HepG2 (cell line): ENCODE results near the gene TOB1. TPM values are rescaled to one million over a fixed set of nuclear protein-coding genes. Genes with fewer than 3 reads are reported as not detected.

Experiments
- CAMTA2 ChIP-seq: sonication (generic); formaldehyde crosslinking; IDR thresholded peaks from 2 replicates; pipeline ENCODE4 v1.4.0; 2020; ENCODE audit warnings: mild to moderate bottlenecking, missing genetic modification reagents, borderline replicate concordance
- CCAR2 ChIP-seq: fragments of 200-400 bp; formaldehyde crosslinking; optimal IDR thresholded peaks from 2 replicates; pipeline ENCODE3; 2018; ENCODE audit warnings: low read depth, mild to moderate bottlenecking, low read length, moderate library complexity
- CCDC6 ChIP-seq: sonication (generic); formaldehyde crosslinking; IDR thresholded peaks from 2 replicates; pipeline ENCODE4 v1.8.1; 2022; ENCODE audit warnings: mild to moderate bottlenecking, missing genetic modification reagents, moderate library complexity
- GABPB1 ChIP-seq: IDR thresholded peaks from 2 replicates; pipeline ENCODE4 v1.6.1; 2016; ENCODE audit warnings: mild to moderate bottlenecking, missing genetic modification reagents, moderate library complexity, missing compliant biosample characterization
- GMEB1 ChIP-seq: sonication (generic); formaldehyde crosslinking; IDR thresholded peaks from 2 replicates; pipeline ENCODE4 v1.5.1; 2020; ENCODE audit warnings: missing genetic modification reagents, mild to moderate bottlenecking, borderline replicate concordance
- HNF4G ChIP-seq, 2 experiments: sonication (generic) in 1 of 2; formaldehyde crosslinking in 1 of 2; IDR thresholded peaks; 2 replicates each; pipeline versions ENCODE4 v1.4.0 to v1.6.1; 2011 to 2020; ENCODE audit warnings: borderline replicate concordance in 2 of 2, low read depth in 2 of 2, mild to moderate bottlenecking in 2 of 2, low read length in 1 of 2, missing genetic modification reagents in 1 of 2, moderate library complexity in 1 of 2
- IRF2 ChIP-seq: IDR thresholded peaks from 2 replicates; pipeline ENCODE4 v1.6.1; 2018; ENCODE audit warnings: missing genetic modification reagents, missing compliant biosample characterization
- KLF16 ChIP-seq, 2 experiments: sonication (generic) in 1 of 2; formaldehyde crosslinking in 1 of 2; IDR thresholded peaks; 2 replicates each; pipeline versions ENCODE4 v1.6.1 to v1.8.0; 2016 to 2023; ENCODE audit warnings: missing genetic modification reagents in 2 of 2, missing compliant biosample characterization in 1 of 2
- MLX ChIP-seq: IDR thresholded peaks from 2 replicates; pipeline ENCODE4 v1.6.1; 2016
- NFYB ChIP-seq: sonication (generic); formaldehyde crosslinking; IDR thresholded peaks from 2 replicates; pipeline ENCODE4 v1.4.0; 2020; ENCODE audit warnings: missing genetic modification reagents
- PAWR ChIP-seq: sonication (generic); formaldehyde crosslinking; IDR thresholded peaks from 2 replicates; pipeline ENCODE4 v1.4.0; 2020; ENCODE audit warnings: missing genetic modification reagents, mild to moderate bottlenecking, borderline replicate concordance
- POLR2AphosphoS2 ChIP-seq: IDR thresholded peaks from 2 replicates; pipeline ENCODE4 v1.6.1; 2011; ENCODE audit warnings: low read depth, low read length, improper control_type of control experiment
- RXRB ChIP-seq: IDR thresholded peaks from 2 replicates; pipeline ENCODE4 v1.6.1; 2016; ENCODE audit warnings: borderline replicate concordance, missing genetic modification reagents, missing compliant biosample characterization
- SIX4 ChIP-seq: sonication (generic); formaldehyde crosslinking; IDR thresholded peaks from 2 replicates; pipeline ENCODE4 v1.4.0; 2020; ENCODE audit warnings: missing genetic modification reagents
- ZNF101 ChIP-seq: sonication (generic); formaldehyde crosslinking; IDR thresholded peaks from 2 replicates; pipeline ENCODE4 v1.4.0; 2020; ENCODE audit warnings: mild to moderate bottlenecking, low read depth, missing genetic modification reagents, borderline replicate concordance
- ZNF224 ChIP-seq: sonication (generic); formaldehyde crosslinking; IDR thresholded peaks from 2 replicates; pipeline ENCODE4 v1.5.0; 2020; ENCODE audit warnings: mild to moderate bottlenecking, missing genetic modification reagents
- ZNF24 ChIP-seq: fragments of 450-650 bp; IDR thresholded peaks from 2 replicates; pipeline ENCODE4 v1.6.1; 2017; ENCODE audit warnings: antibody characterized with exemption, mild to moderate bottlenecking
- ZNF549 ChIP-seq: sonication (generic); formaldehyde crosslinking; IDR thresholded peaks from 2 replicates; pipeline ENCODE4 v1.5.0; 2020; ENCODE audit warnings: missing genetic modification reagents
- ZNF569 ChIP-seq: sonication (generic); formaldehyde crosslinking; IDR thresholded peaks from 2 replicates; pipeline ENCODE4 v1.5.0; 2020; ENCODE audit warnings: mild to moderate bottlenecking, missing genetic modification reagents, moderate library complexity, borderline replicate concordance
- ZNF607 ChIP-seq: sonication (generic); formaldehyde crosslinking; IDR thresholded peaks from 2 replicates; pipeline ENCODE4 v1.5.1; 2020; ENCODE audit warnings: missing genetic modification reagents, mild to moderate bottlenecking, borderline replicate concordance
- ZNF678 ChIP-seq: sonication (generic); formaldehyde crosslinking; IDR thresholded peaks from 2 replicates; pipeline ENCODE4 v1.4.0; 2020; ENCODE audit warnings: mild to moderate bottlenecking, missing genetic modification reagents
- ZZZ3 ChIP-seq: sonication (generic); formaldehyde crosslinking; IDR thresholded peaks from 2 replicates; pipeline ENCODE4 v1.4.0; 2020; ENCODE audit warnings: missing genetic modification reagents, mild to moderate bottlenecking, borderline replicate concordance
- polyA plus RNA-seq, 8 experiments: library from polyadenylated mRNA; depleted of rRNA in 3 of 8; stranded (reverse) in 7 of 8; unstranded in 1 of 8; fragments of >200 nt; fragmentation: Illumina TruSeq in 4 of 8; extraction: Trizol in 4 of 8; gene quantifications; 2 replicates each; pipeline versions ENCODE4 v1.2.1 to v1.2.3, GENCODE V29; 2011 to 2016; ENCODE audit warnings: low read depth in 4 of 8, missing spikeins in 1 of 8, mixed read lengths in 1 of 8; ENCODE audit not compliant: insufficient read depth in 1 of 8
- total RNA-seq, 5 experiments: library from RNA; depleted of rRNA; stranded (reverse); fragments of >200 nt; fragmentation: Illumina TruSeq; extraction: Trizol; gene quantifications; 2 replicates each; pipeline ENCODE4 v1.2.3, GENCODE V29; 2016; ENCODE audit warnings: low read depth in 1 of 5
- TF ChIP-seq, protein P1 (sequence below): sonication (generic); formaldehyde crosslinking; conservative IDR thresholded peaks from 2 replicates; pipeline ENCODE4 v1.8.0; 2022; ENCODE audit warnings: low read depth, missing genetic modification reagents
- TF ChIP-seq, protein P2 (sequence below): sonication (generic); formaldehyde crosslinking; IDR thresholded peaks from 2 replicates; pipeline ENCODE4 v1.4.0; 2020; ENCODE audit warnings: missing genetic modification reagents, borderline replicate concordance
- TF ChIP-seq, protein P3 (sequence below): sonication (generic); formaldehyde crosslinking; IDR thresholded peaks from 2 replicates; pipeline ENCODE4 v1.8.1; 2022; ENCODE audit warnings: mild to moderate bottlenecking, missing genetic modification reagents

The TOB1 gene
- total and polyA plus RNA-seq, 2 of the 13 experiments (the other 11 are each of a cell fraction or from before 2014, with no cell fraction given), result 21.9 to 57.7 TPM

GRCh38 chr17:50866950-50867362 is 802 bp upstream of the TOB1 start (continued):
- TF ChIP-seq GMEB1 (CRISPR knock-in tag) (no peak), CCAR2 (no peak), MLX (CRISPR knock-in tag) (no peak), KLF16 (CRISPR knock-in tag; IDR thresholded peaks at IDR 0.05) (no peak), GABPB1 (CRISPR knock-in tag) (no peak; the same call in 1 of the 2 replicates), ZNF101 (CRISPR knock-in tag) (no peak), ZNF224 (CRISPR knock-in tag) (no peak), SIX4 (CRISPR knock-in tag) (no peak), HNF4G (IDR thresholded peaks at IDR 0.05; ENCODE audit: borderline replicate concordance, low read depth, low read length) (no peak), HNF4G (CRISPR knock-in tag; IDR thresholded peaks at IDR 0.05; ENCODE audit: borderline replicate concordance, low read depth) (no peak), ZZZ3 (no peak), IRF2 (peak; percentile 33; the same call in 1 of the 2 replicates), ZNF569 (no peak), ZNF678 (CRISPR knock-in tag) (no peak), ZNF24 (no peak), ZNF549 (no peak), PAWR (CRISPR knock-in tag) (no peak), CAMTA2 (CRISPR knock-in tag) (peak; percentile 87; the same call in 1 of the 2 replicates), RXRB (no peak), ZNF607 (CRISPR knock-in tag) (0 out of 2 replicates have a peak, but pooled peaks have one; percentile 66), CCDC6 (peak; percentile 94; the same call in 1 of the 2 replicates), NFYB (no peak), POLR2AphosphoS2 (no peak)
- TF ChIP-seq, protein P1, sequence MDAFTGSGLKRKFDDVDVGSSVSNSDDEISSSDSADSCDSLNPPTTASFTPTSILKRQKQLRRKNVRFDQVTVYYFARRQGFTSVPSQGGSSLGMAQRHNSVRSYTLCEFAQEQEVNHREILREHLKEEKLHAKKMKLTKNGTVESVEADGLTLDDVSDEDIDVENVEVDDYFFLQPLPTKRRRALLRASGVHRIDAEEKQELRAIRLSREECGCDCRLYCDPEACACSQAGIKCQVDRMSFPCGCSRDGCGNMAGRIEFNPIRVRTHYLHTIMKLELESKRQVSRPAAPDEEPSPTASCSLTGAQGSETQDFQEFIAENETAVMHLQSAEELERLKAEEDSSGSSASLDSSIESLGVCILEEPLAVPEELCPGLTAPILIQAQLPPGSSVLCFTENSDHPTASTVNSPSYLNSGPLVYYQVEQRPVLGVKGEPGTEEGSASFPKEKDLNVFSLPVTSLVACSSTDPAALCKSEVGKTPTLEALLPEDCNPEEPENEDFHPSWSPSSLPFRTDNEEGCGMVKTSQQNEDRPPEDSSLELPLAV, result no peak
- TF ChIP-seq, protein P2, sequence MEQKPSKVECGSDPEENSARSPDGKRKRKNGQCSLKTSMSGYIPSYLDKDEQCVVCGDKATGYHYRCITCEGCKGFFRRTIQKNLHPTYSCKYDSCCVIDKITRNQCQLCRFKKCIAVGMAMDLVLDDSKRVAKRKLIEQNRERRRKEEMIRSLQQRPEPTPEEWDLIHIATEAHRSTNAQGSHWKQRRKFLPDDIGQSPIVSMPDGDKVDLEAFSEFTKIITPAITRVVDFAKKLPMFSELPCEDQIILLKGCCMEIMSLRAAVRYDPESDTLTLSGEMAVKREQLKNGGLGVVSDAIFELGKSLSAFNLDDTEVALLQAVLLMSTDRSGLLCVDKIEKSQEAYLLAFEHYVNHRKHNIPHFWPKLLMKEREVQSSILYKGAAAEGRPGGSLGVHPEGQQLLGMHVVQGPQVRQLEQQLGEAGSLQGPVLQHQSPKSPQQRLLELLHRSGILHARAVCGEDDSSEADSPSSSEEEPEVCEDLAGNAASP (CRISPR knock-in tag), result no peak
- TF ChIP-seq, protein P3, sequence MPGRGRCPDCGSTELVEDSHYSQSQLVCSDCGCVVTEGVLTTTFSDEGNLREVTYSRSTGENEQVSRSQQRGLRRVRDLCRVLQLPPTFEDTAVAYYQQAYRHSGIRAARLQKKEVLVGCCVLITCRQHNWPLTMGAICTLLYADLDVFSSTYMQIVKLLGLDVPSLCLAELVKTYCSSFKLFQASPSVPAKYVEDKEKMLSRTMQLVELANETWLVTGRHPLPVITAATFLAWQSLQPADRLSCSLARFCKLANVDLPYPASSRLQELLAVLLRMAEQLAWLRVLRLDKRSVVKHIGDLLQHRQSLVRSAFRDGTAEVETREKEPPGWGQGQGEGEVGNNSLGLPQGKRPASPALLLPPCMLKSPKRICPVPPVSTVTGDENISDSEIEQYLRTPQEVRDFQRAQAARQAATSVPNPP (CRISPR knock-in tag), result no peak; the same call in 1 of the 2 replicates
